ENCODE data around the gene MFN2. TPM values are rescaled to one million over a fixed set of nuclear protein-coding genes. Genes with fewer than 3 reads are reported as not detected.

MFN2 gene
- total and polyA plus RNA-seq, 9 of the 15 experiments (the other 6 are each of a cell fraction or from before 2014, with no cell fraction given): 10.5 to 158 (median 87.1) TPM

DNA sequence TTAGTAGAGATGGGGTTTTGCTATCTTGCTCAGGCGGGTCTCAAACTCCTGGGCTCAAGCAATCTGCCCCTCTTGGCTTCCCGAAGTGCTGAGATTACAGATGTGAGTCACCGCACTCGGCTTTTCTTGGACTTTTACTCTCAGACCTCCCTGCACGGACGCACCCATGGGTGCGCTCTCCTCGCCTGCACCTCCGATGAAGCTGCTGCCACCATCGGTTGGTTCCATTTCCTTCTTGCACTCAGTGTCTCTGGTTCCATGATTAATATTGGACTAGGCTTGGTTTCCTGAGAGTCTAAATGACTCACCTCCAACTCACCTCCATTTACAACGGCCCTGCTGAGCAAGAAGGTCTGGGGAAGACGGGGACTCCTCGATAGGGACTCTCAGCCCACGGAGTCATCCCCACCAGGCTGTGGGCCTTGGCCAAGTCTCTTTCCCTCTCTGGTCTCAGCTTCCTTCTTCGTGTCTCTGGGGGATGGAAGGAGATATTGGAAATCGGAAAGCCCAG is 76.1 kb downstream of the MFN2 start (continued):
- TF ChIP-seq, protein P1, sequence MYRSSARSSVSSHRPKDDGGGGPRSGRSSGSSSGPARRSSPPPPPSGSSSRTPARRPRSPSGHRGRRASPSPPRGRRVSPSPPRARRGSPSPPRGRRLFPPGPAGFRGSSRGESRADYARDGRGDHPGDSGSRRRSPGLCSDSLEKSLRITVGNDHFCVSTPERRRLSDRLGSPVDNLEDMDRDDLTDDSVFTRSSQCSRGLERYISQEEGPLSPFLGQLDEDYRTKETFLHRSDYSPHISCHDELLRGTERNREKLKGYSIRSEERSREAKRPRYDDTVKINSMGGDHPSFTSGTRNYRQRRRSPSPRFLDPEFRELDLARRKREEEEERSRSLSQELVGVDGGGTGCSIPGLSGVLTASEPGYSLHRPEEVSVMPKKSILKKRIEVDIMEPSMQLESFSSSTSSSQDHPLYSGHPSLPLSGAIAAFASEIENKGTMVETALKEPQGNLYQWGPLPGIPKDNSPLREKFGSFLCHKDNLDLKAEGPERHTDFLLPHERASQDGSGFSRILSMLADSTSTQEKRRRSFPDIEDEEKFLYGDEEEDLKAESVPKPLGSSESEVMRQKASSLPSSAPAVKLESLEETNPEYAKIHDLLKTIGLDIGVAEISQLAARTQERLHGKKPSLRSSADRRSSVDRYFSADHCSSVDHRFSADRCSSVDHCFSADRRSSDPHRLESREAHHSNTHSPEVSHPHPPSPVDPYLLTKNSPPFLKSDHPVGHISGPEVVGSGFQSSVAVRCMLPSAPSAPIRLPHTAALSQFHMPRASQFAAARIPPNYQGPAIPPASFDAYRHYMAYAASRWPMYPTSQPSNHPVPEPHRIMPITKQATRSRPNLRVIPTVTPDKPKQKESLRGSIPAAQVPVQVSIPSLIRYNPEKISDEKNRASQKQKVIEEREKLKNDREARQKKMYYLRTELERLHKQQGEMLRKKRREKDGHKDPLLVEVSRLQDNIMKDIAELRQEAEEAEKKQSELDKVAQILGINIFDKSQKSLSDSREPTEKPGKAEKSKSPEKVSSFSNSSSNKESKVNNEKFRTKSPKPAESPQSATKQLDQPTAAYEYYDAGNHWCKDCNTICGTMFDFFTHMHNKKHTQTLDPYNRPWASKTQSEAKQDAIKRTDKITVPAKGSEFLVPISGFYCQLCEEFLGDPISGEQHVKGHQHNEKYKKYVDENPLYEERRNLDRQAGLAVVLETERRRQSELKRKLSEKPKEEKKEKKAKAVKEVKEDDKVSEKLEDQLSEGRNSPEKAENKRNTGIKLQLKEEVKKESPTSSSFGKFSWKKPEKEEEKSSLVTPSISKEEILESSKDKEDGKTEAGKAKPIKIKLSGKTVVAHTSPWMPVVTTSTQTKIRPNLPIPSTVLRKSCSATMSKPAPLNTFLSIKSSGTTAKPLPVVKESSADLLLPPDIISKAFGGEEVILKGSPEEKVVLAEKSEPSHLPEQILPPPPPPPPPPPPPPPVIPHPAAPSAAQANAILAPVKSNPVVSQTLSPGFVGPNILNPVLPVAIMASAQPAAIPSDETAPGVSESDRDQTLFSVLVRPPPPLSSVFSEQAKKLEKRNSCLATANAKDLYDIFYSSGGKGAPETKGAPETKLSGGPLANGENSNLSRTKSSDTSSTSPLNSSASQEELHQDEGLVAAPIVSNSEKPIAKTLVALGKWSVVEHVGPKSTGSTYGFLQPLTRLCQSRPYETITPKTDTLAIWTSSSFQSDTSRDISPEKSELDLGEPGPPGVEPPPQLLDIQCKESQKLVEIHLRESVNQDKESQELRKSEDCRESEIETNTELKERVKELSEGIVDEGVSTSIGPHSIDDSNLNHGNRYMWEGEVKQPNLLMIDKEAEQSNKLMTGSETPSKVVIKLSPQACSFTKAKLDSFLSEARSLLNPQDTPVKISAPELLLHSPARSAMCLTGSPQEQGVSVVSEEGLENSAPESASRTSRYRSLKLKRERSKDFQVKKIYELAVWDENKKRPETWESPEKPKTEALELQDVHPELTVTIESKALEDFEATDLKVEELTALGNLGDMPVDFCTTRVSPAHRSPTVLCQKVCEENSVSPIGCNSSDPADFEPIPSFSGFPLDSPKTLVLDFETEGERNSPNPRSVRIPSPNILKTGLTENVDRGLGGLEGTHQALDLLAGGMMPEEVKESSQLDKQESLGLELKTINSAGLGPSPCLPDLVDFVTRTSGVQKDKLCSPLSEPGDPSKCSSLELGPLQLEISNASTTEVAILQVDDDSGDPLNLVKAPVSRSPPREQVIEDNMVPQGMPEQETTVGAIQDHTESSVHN (IDR thresholded peaks at IDR 0.05; ENCODE audit: borderline replicate concordance in 1 of 2, low read depth in 1 of 2): no peak
- TF ChIP-seq BCOR (IDR thresholded peaks at IDR 0.05) (0 out of 2 replicates have a peak, but pooled peaks have one; percentile 6), DPF2 (IDR thresholded peaks at IDR 0.05) (0 out of 2 replicates have a peak, but pooled peaks have one; percentile 27), ZNF263 (CRISPR knock-in tag; IDR thresholded peaks at IDR 0.05; ENCODE audit: borderline replicate concordance) (peak; percentile 90), PRMT5 (CRISPR knock-in tag; IDR thresholded peaks at IDR 0.05) (no peak), EHMT2 (IDR thresholded peaks at IDR 0.05) (no peak), CBX8 (IDR thresholded peaks at IDR 0.05; ENCODE audit: borderline replicate concordance, extremely low read depth, low read depth, low read length, poor library complexity, severe bottlenecking) (no peak), RBM39 (optimal IDR thresholded peaks at IDR 0.05; ENCODE audit: low read depth, low read length) (no peak), TAF15 (IDR thresholded peaks at IDR 0.05; ENCODE audit: low read depth, low read length) (no peak)
- TF ChIP-seq, protein P2, sequence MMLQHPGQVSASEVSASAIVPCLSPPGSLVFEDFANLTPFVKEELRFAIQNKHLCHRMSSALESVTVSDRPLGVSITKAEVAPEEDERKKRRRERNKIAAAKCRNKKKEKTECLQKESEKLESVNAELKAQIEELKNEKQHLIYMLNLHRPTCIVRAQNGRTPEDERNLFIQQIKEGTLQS (IDR thresholded peaks at IDR 0.05): peak; percentile 61; the same call in 1 of the 2 replicates
- TF ChIP-seq, protein P2 (CRISPR knock-in tag; conservative IDR thresholded peaks at IDR 0.05): no peak
- TF ChIP-seq, protein P3, sequence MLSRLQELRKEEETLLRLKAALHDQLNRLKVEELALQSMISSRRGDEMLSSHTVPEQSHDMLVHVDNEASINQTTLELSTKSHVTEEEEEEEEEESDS (CRISPR knock-in tag; IDR thresholded peaks at IDR 0.05): no peak
- TF ChIP-seq, protein P4, sequence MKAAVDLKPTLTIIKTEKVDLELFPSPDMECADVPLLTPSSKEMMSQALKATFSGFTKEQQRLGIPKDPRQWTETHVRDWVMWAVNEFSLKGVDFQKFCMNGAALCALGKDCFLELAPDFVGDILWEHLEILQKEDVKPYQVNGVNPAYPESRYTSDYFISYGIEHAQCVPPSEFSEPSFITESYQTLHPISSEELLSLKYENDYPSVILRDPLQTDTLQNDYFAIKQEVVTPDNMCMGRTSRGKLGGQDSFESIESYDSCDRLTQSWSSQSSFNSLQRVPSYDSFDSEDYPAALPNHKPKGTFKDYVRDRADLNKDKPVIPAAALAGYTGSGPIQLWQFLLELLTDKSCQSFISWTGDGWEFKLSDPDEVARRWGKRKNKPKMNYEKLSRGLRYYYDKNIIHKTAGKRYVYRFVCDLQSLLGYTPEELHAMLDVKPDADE (conservative IDR thresholded peaks at IDR 0.05; ENCODE audit: control insufficient read depth, low read depth, low read length): no peak
- TF ChIP-seq, protein P5, sequence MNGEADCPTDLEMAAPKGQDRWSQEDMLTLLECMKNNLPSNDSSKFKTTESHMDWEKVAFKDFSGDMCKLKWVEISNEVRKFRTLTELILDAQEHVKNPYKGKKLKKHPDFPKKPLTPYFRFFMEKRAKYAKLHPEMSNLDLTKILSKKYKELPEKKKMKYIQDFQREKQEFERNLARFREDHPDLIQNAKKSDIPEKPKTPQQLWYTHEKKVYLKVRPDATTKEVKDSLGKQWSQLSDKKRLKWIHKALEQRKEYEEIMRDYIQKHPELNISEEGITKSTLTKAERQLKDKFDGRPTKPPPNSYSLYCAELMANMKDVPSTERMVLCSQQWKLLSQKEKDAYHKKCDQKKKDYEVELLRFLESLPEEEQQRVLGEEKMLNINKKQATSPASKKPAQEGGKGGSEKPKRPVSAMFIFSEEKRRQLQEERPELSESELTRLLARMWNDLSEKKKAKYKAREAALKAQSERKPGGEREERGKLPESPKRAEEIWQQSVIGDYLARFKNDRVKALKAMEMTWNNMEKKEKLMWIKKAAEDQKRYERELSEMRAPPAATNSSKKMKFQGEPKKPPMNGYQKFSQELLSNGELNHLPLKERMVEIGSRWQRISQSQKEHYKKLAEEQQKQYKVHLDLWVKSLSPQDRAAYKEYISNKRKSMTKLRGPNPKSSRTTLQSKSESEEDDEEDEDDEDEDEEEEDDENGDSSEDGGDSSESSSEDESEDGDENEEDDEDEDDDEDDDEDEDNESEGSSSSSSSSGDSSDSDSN (IDR thresholded peaks at IDR 0.05; ENCODE audit: borderline replicate concordance in 1 of 2, low read depth in 2 of 2, low read length in 2 of 2): no peak
